HG03575 (cell line): ENCODE measurements around the gene MGA.

Experiments used
- ATAC-seq: cut with Tn5 transposase; IDR thresholded peaks from one replicate; pipeline ENCODE4 v1.9.1; 2021; ENCODE audit not compliant: unreplicated experiment, insufficient number of reproducible peaks, low FRiP score; ENCODE audit errors: extremely low read depth

The MGA gene

GRCh38 chr15:41797201-41797944, 137.2 kb downstream of the MGA start:
- no peak for ATAC-seq

DNA sequence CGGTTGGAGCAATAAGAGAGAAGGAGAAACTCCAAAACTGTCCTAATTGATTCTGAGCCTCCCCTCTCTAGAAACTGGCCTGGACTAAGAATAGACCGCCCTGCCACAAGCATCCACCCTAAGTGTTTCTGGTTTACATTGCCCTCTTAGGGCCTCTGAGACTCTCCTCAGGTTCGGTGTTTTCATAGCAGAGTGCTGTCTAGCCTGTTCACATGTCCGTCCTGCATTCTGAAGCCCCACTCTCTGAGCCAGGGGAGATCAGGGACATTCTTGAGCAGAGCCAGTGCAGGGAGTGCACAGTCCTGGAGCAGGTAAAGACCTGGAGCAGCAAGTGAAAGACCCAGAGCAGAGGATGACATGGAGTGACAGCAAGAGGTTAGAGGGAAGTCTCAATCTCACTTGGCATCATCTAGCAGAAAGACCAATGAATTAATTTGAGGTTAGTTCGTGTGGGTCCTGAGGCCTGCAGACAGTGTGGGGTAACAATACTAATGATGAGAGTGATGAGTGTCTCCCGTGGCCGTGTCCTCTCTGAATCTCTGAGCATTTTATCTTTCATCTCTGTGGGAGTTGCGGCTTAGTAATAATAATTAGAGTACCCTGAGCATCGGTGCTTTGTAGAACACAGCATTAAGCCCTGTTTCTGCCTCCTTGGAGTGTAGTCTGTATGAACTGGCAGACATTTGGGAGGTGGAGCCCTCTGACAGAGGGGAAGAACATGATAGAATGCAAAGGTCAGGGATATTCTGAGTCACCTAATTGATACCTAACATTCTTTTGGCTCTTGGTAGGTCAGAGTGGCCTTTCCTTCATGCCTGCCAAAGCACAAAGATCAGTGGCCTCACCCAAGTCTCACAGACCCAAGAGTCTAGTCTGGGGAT, 138.6 kb downstream of the MGA start:
- ATAC-seq: no peak

DNA sequence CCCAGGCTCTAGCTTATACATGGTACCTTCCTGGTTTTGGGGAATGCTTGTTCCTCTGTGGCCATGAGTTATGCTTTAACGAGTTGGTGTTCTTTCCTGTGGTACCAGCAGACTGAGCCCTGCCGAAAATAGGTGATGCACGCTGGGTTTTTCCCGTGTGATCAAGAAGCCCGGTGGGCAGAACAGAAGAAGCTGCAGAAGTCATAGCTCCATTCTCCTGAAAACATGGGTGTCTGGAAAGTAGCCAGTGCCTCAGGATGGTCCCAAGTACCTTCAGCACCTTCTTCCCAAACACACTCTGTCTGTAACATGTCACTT, 139.2 kb downstream of the MGA start:
- ATAC-seq: no peak

DNA sequence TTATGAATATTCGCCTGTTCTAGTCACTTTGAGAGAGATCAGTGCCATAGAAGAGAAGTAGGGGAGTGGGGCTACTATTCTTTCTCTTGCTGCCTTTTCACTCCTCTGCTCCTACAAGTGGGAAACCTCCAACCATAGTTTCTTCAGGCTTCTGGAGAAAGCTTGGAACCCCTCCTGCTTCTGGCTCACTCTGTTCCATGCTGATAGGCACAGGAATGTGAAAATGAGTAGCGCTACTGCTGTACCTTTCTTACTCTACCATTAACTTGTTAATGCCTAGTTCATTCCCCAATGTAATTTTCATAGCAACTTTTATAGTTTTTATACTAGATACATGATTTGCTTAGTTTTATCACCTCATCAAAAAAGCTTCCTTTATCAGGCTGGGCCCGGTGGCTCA, 141.0 kb downstream of the MGA start:
- ATAC-seq: no peak

- no peak for ATAC-seq
These were observed 141.7 kb downstream of the MGA start for GRCh38 chr15:41801850-41802455.

- ATAC-seq: no peak
These were observed 144.2 kb downstream of the MGA start for GRCh38 chr15:41804361-41804760.

DNA sequence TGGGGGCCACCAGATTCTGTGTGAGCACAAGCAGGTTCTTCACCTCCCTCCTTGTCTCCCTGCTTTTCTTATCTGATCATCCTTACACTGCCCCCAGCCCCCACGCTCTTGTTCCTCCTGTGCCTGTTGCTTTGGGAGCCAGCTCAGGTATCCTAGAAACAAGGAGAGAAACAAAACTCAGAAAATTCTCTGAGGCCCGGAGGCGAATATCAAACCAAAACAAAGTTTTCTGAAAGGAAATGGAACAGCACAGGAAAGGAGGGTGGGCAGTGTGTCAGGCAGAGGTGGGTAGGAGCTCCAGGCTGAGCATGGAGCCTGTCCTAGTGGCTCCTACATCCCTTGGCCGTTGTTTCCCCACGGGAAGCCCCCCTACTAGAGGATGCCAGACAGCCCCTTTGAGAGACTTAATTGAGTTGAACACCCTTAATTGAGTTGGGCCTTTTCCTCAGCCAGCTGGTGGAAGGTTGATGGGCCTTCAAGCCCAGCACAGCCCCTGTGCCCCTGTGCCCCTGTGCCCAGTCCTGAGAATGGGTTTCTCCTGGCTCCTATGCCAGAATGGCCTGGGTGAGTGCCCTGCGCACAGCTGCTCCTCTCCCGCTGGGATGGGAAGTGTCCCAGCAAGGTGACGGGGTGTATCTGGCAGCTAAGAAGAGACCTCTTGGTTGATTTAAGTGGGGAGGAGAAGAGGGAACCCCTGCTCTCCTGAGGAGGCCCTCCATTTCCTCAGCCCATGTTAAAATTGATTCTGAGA, 144.9 kb downstream of the MGA start:
- no peak for ATAC-seq

DNA sequence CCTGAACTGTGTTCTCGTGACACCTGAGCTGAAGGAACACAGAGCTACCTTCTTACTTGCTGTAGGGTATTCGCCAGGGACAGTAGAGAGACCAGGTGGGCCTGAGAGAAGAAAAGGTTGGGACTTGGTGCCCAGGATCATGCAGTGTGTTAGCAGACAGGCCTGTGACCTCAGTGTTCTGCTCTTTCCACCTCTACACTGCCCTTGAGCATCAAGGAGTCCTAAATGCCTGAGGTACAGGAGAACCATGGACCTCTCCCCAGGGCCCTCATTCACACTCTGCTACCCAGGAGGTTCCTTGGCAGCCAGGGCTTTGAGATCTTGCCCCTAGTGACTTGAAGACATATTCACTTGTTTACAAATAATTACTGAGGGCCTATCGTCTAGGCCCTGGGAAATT, 145.5 kb downstream of the MGA start:
- ATAC-seq: no peak

DNA sequence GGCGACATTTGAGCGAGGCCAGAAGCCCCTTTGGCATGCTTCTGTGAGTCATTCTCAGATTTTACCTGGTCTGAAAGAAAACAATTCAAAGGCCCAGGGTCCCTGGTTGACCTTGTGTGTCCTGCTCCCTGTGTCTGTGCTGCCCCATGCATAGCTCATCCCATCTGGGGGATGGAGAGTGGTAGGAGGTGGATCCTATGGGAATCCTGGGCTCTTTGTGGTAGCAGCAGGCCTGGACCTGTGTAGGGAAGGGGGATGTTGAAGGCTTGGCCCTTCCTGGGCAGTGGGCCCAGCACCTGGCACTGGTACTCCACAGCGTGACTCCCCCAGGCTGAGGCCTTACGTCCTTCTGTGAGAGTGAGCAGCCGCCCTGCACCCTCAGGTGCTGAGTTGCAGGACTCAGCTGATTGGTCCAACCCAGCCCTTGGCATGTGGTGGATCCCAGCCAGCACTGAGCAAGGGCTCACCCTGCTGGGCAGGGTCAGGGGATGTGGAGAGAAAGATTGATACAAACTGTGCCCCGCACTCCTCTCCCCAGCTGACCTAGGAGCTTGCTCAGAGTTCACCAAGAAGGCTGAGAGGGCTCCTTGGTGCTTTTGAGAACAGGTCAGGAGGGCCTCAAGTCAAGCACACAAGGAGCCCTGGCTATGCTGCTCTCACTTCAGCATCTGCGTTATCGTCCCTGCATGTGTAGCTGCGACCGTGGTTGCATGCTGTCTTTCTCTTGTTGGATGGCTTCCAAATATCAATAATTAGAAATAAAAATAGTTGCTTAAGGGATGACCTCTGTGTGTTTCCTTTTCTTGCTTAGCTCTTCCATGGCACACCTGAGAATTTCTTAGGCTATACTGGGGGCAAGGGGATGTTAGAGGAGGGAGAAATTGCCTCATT, 146.3 kb downstream of the MGA start:
- no peak for ATAC-seq

DNA sequence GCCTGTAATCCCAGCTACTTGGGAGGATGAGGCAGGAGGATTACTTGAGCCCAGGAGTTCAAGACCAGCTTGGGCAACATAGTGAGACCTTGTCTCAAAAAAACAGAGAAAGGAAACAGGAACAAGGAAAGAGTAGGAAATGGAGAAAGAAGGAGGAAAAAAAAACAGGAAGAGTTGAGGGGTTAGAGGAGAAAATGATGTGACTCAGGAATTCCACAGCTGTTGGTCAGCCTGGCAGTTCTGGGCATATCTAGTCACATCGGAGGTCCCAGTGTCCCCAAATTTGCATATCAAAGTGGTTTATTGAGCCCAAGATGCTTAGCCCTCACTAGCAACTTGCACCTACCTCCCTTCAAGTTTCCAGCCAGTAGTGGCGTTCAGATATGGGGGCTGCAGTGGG, 148.9 kb downstream of the MGA start:
- no peak for ATAC-seq

DNA sequence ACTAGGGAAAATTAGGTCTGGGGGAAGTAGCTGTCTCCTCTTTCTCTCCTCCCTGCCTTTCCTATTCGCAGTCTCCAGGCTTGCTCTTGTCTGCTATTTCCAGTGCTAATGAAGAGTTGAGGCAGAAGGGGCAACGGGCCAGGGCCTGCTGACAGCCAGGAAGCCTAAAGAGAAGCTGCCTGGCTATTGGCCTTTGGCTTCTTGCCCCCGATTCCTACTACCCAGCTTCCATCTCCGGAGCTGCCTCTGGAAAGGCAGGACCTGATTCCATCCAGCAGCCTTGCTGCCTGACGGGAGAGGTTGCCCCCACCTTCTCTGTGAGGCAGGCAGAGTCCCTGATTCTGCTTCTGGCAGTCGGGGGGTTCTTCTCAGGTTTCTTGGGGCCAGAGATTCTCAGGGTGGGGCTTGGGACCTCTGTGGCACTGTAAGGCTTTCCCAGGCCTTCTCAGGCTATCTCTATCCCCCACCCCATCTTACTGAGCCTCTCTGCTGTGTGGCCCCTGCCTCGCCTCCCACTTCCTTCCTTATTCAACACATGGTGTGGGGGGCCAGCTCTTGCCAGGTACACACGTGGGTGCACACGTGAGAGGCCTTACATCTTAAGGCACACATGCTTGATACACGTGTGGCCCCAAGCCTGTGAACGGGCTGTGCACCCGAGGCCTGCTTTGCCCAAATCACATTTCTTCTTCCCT, 149.5 kb downstream of the MGA start:
- ATAC-seq: no peak

- no peak for ATAC-seq
These were observed 150.6 kb downstream of the MGA start for GRCh38 chr15:41810651-41811431.

DNA sequence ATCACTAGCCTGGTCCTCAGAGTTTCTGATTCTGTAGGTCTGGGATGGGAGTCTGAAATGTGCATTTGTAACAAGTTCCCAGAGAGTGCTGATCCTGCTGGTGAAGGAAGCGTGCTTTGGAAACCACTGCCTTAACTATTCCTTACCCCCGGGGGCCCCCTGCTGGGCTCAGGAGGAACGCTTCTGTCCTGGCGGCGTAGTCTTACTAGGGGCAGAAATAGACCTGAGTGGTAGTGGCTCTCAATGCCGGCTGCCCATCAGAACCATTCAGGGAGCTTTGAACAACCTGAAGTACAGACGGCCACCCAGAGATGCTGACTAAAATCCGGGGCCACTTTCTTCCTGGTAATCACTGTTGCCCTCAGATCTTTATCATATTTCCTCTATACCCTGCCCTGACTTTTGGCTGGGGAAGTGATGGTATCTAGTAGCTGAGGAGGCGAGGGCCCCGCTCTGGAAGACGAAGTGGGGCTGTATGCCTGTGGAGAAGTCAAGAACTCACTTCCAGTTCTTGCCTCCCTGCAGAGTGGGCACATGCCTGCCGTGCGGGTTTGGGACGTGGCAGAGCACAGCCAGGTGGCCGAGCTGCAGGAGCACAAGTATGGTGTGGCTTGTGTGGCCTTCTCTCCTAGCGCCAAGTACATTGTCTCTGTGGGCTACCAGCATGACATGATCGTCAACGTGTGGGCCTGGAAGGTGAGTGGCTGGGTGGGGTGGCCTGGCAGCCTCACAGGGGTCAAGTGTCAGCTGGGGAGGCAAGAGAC, 151.4 kb downstream of the MGA start:
- ATAC-seq: no peak

DNA sequence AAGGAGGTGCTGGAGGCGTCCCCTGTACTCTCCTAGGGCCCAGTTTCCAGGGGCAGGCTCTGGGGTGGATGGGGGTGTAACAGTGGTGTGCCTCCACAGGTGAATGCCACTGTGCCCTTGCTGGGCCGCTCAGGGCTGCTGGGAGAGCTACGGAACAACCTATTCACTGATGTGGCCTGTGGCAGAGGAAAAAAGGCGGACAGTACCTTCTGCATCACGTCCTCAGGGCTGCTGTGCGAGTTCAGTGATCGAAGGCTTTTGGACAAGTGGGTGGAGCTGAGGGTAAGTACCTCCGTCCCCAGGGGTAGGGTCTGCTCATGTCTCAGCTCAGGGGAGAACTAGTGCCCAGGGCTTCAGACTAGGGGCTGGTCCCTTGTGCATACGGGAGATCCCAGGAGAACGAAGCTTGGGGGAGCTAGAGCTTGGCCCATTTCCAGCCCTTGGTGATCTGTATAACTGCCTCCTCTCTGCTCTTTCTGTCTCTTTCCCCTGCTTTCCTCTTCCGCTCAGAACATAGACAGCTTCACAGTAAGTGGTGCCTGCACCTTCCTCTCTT, 152.7 kb downstream of the MGA start:
- no peak for ATAC-seq

- ATAC-seq: no peak
These were observed 153.2 kb downstream of the MGA start for GRCh38 chr15:41813426-41813825.

GRCh38 chr15:41814534-41814933, 154.3 kb downstream of the MGA start:
- ATAC-seq: no peak
